SK-N-SH treated with all-trans-retinoic acid at 6 μM for 48 hours (cell line): ENCODE data around the gene CASS4.

ENCODE experiments used
- ARNTL ChIP-seq: fragments of 450-650 bp; formaldehyde crosslinking; IDR thresholded peaks from 2 replicates; pipeline ENCODE4 v1.5.0; 2020; ENCODE audit warnings: low read depth, mild to moderate bottlenecking, moderate library complexity, borderline replicate concordance
- TCF4 ChIP-seq: fragments of 250-450 bp; sonication (Bioruptor Pico); IDR thresholded peaks from 2 replicates; pipeline ENCODE4 v1.8.0; 2021; ENCODE audit warnings: mild to moderate bottlenecking, moderate library complexity, borderline replicate concordance
- TOX ChIP-seq: fragments of 250-450 bp; sonication (Bioruptor Pico); IDR thresholded peaks from 2 replicates; pipeline ENCODE4 v1.8.0; 2021; ENCODE audit warnings: mild to moderate bottlenecking, moderate library complexity, borderline replicate concordance
- ZC3H10 ChIP-seq: fragments of 250-450 bp; sonication (Bioruptor Pico); IDR thresholded peaks from 2 replicates; pipeline ENCODE4 v1.5.1; 2021; ENCODE audit warnings: mild to moderate bottlenecking, moderate library complexity
- ZFP30 ChIP-seq: fragments of 450-650 bp; formaldehyde crosslinking; IDR thresholded peaks from 2 replicates; pipeline ENCODE4 v1.5.0; 2022; ENCODE audit warnings: mild to moderate bottlenecking, moderate library complexity
- TF ChIP-seq, protein P1 (sequence below): fragments of 250-450 bp; sonication (Bioruptor Pico); IDR thresholded peaks from 2 replicates; pipeline ENCODE4 v1.8.0; 2020; ENCODE audit warnings: mild to moderate bottlenecking, moderate library complexity, borderline replicate concordance

DNA sequence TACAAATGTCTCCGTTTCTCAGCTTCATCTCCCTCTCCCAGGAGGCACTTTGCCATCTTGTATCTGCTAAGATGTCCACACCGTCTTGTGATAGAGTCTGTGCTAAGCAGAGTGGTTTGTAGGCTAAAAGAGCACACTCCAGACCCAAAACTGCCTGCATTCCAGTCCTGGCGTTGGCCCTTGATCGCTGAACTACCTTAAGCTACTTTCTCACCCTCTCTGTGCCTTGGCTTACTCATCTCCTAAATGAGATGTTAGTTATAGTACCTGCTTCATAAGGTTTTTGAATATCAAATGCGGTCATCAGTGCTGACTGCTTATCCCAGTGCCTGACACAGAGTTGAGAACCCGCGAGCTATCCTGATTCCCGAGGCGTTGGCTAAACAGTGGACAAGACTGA, 14.0 kb downstream of the CASS4 start:
- no peak for TF ChIP-seq ZFP30
- no peak for TF ChIP-seq ZC3H10
- no peak for TF ChIP-seq TOX (CRISPR knock-in tag)
- TF ChIP-seq ARNTL = no peak
- TF ChIP-seq TCF4 = no peak
- TF ChIP-seq, protein P1, sequence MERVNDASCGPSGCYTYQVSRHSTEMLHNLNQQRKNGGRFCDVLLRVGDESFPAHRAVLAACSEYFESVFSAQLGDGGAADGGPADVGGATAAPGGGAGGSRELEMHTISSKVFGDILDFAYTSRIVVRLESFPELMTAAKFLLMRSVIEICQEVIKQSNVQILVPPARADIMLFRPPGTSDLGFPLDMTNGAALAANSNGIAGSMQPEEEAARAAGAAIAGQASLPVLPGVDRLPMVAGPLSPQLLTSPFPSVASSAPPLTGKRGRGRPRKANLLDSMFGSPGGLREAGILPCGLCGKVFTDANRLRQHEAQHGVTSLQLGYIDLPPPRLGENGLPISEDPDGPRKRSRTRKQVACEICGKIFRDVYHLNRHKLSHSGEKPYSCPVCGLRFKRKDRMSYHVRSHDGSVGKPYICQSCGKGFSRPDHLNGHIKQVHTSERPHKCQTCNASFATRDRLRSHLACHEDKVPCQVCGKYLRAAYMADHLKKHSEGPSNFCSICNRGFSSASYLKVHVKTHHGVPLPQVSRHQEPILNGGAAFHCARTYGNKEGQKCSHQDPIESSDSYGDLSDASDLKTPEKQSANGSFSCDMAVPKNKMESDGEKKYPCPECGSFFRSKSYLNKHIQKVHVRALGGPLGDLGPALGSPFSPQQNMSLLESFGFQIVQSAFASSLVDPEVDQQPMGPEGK (CRISPR knock-in tag) = no peak
